Adrenal gland (tissue), 5 donors: ENCODE measurements around the gene ADARB2.

Experiments
- POLR2A ChIP-seq, 2 donors: fragments of 450-650 bp; IDR thresholded peaks; one replicate each; pipeline ENCODE4 v1.6.1; 2017; ENCODE audit warnings: antibody characterized with exemption in 2 of 2, mild to moderate bottlenecking in 2 of 2, moderate library complexity in 1 of 2
- TF ChIP-seq, protein P1 (sequence below), 6 experiments: fragments of 450-650 bp in 4 of 6; fragments of 200-600 bp in 2 of 6; sonication (generic) in 1 of 6; IDR thresholded peaks; 1 replicate in 5 of 6; 2 replicates in 1 of 6; pipeline versions ENCODE4 v1.5.1 to v1.8.0; 2016 to 2021; ENCODE audit warnings: antibody characterized with exemption in 6 of 6, mild to moderate bottlenecking in 2 of 6, moderate library complexity in 1 of 6
- donor health status: DM: no; HTN: no; CAD: no.

DNA sequence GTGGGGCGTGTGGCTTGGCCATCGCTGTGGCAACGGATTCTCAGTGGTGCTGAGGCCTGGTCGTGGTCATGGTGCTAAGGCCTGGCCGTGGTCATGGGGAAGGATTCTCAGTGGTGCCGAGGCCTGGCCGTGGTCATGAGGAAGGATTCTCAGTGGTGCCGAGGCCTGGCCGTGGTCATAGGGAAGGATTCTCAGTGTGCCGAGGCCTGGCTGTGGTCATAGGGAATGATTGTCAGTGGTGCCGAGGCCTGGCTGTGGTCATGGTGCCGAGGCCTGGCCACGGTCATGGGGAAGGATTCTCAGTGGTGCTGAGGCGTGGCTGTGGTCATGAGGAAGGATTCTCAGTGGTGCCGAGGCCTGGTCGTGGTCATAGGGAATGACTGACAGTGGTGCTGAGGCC, 327.9 kb downstream of the ADARB2 start:
- TF ChIP-seq, protein P1, sequence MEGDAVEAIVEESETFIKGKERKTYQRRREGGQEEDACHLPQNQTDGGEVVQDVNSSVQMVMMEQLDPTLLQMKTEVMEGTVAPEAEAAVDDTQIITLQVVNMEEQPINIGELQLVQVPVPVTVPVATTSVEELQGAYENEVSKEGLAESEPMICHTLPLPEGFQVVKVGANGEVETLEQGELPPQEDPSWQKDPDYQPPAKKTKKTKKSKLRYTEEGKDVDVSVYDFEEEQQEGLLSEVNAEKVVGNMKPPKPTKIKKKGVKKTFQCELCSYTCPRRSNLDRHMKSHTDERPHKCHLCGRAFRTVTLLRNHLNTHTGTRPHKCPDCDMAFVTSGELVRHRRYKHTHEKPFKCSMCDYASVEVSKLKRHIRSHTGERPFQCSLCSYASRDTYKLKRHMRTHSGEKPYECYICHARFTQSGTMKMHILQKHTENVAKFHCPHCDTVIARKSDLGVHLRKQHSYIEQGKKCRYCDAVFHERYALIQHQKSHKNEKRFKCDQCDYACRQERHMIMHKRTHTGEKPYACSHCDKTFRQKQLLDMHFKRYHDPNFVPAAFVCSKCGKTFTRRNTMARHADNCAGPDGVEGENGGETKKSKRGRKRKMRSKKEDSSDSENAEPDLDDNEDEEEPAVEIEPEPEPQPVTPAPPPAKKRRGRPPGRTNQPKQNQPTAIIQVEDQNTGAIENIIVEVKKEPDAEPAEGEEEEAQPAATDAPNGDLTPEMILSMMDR (IDR thresholded peaks at IDR 0.05) = no peak
- no peak for TF ChIP-seq POLR2A (IDR thresholded peaks at IDR 0.05)
